Duodenal mucosa (tissue), 2 donors: ENCODE measurements around the gene PDK2.

Source experiments
- H3K27ac ChIP-seq: one replicate; pipeline ENCODE4 v1.7.0; 2013; ENCODE audit warnings: low read depth, low read length
- H3K27me3 ChIP-seq, 2 donors: one replicate each; pipeline ENCODE4 v1.7.0; 2013; ENCODE audit warnings: low read length in 2 of 2, control low read depth in 1 of 2; ENCODE audit not compliant: insufficient read depth in 2 of 2, control insufficient read depth in 1 of 2
- H3K36me3 ChIP-seq, 2 donors: one replicate each; pipeline ENCODE4 v1.7.0; 2013; ENCODE audit warnings: low read length in 2 of 2, control low read depth in 1 of 2; ENCODE audit not compliant: insufficient read depth in 2 of 2, control insufficient read depth in 1 of 2
- H3K4me1 ChIP-seq, 2 donors: one replicate each; pipeline ENCODE4 v1.7.0; 2013; ENCODE audit warnings: low read length in 2 of 2, control low read depth in 1 of 2; ENCODE audit not compliant: insufficient read depth in 2 of 2, control insufficient read depth in 1 of 2
- H3K4me3 ChIP-seq, 2 donors: one replicate each; pipeline ENCODE4 v1.7.0; 2013; ENCODE audit warnings: low read length in 2 of 2, low read depth in 1 of 2
- H3K9ac ChIP-seq, 2 donors: one replicate each; pipeline ENCODE4 v1.7.0; 2013; ENCODE audit warnings: low read length in 2 of 2, low read depth in 1 of 2
- H3K9me3 ChIP-seq, 2 donors: one replicate each; pipeline ENCODE4 v1.7.0; 2013; ENCODE audit warnings: low read length in 2 of 2, control low read depth in 1 of 2; ENCODE audit not compliant: control insufficient read depth in 1 of 2

The PDK2 gene

GRCh38 chr17:50051082-50051576 lies 44.0 kb upstream of the PDK2 start:
- Histone ChIP-seq H3K9me3 (no peaks in the 10 kb centered on the region), H3K4me3 (no peak overlapping the region), H3K36me3 (no peaks in the 10 kb centered on the region), H3K4me1 (peaks cover 15 to 21% of the 10 kb centered on the region in 2 donors), H3K27me3 (no peaks in the 10 kb centered on the region), H3K27ac (no peak overlapping the region), H3K9ac (no peak overlapping the region)

- no peaks in the 10 kb centered on the region for H3K36me3 ChIP-seq
- H3K4me1 ChIP-seq = peaks cover 15 to 21% of the 10 kb centered on the region in 2 donors
- no peak overlapping the region for H3K9ac ChIP-seq
- H3K27ac ChIP-seq = no peak overlapping the region
- H3K27me3 ChIP-seq = no peaks in the 10 kb centered on the region
- no peak overlapping the region for H3K4me3 ChIP-seq
- no peaks in the 10 kb centered on the region for H3K9me3 ChIP-seq
These were observed 43.5 kb upstream of the PDK2 start for GRCh38 chr17:50051606-50052005.

GRCh38 chr17:50052241-50052796 lies 42.8 kb upstream of the PDK2 start:
- Histone ChIP-seq H3K4me1 (peaks cover 17 to 26% of the 10 kb centered on the region in 2 donors), H3K36me3 (no peaks in the 10 kb centered on the region), H3K27ac (no peak overlapping the region), H3K4me3 (no peak overlapping the region), H3K9me3 (no peaks in the 10 kb centered on the region), H3K27me3 (no peaks in the 10 kb centered on the region), H3K9ac (no peak overlapping the region)

GRCh38 chr17:50052822-50053653 lies 42.1 kb upstream of the PDK2 start:
- Histone ChIP-seq H3K27ac (no peak overlapping the region), H3K36me3 (no peaks in the 10 kb centered on the region)

GRCh38 chr17:50053654-50053960 lies 41.5 kb upstream of the PDK2 start:
- Histone ChIP-seq H3K4me3 (no peak overlapping the region), H3K9me3 (no peaks in the 10 kb centered on the region), H3K36me3 (no peaks in the 10 kb centered on the region), H3K27ac (no peak overlapping the region), H3K4me1 (peaks cover 30 to 39% of the 10 kb centered on the region in 2 donors), H3K9ac (no peak overlapping the region), H3K27me3 (no peaks in the 10 kb centered on the region)

More at GRCh38 chr17:50052822-50053653, 42.1 kb upstream of the PDK2 start:
- H3K9ac ChIP-seq = no peak overlapping the region
- H3K4me3 ChIP-seq = no peak overlapping the region
- no peaks in the 10 kb centered on the region for H3K9me3 ChIP-seq
- H3K4me1 ChIP-seq = peaks cover 24 to 33% of the 10 kb centered on the region in 2 donors
- H3K27me3 ChIP-seq = no peaks in the 10 kb centered on the region

GRCh38 chr17:50055055-50055425 lies 40.1 kb upstream of the PDK2 start:
- Histone ChIP-seq H3K4me1 (peaks cover 44 to 53% of the 10 kb centered on the region in 2 donors), H3K27ac (peak overlapping the region; percentile 90), H3K4me3 (peak overlapping the region; percentile 81 to 86), H3K9me3 (no peaks in the 10 kb centered on the region), H3K36me3 (no peaks in the 10 kb centered on the region), H3K27me3 (no peaks in the 10 kb centered on the region), H3K9ac (peak overlapping the region; percentile 75 to 87)

GRCh38 chr17:50055426-50056216 lies 39.5 kb upstream of the PDK2 start, which contains the start of gene ITGA3:
Gene ITGA3, plus strand, starts transcription at chr17:50056110. Its CDS starts 330 bp downstream, at chr17:50056440.
- no peaks in the 10 kb centered on the region for H3K9me3 ChIP-seq
- H3K4me1 ChIP-seq = peaks cover 50 to 57% of the 10 kb centered on the region in 2 donors
- peak within 1 kb of the TSS; percentile 81 to 86 for H3K4me3 ChIP-seq
- H3K36me3 ChIP-seq = no peaks in the 10 kb centered on the region
- no peaks in the 10 kb centered on the region for H3K27me3 ChIP-seq
- peak within 1 kb of the TSS; percentile 90 for H3K27ac ChIP-seq
- peak within 1 kb of the TSS; percentile 75 to 87 for H3K9ac ChIP-seq

GRCh38 chr17:50056217-50056960 lies 38.8 kb upstream of the PDK2 start:
- Histone ChIP-seq H3K9ac (peak overlapping the region; percentile 75 to 87), H3K36me3 (no peaks in the 10 kb centered on the region), H3K4me1 (peaks cover 53 to 56% of the 10 kb centered on the region in 2 donors), H3K9me3 (no peaks in the 10 kb centered on the region), H3K27ac (peak overlapping the region; percentile 90), H3K27me3 (no peaks in the 10 kb centered on the region), H3K4me3 (peak overlapping the region; percentile 81 to 86)

- H3K4me1 ChIP-seq = peaks cover 55 to 57% of the 10 kb centered on the region in 2 donors
- no peaks in the 10 kb centered on the region for H3K36me3 ChIP-seq
- H3K27ac ChIP-seq = peak overlapping the region; percentile 90
- H3K4me3 ChIP-seq = peak overlapping the region; percentile 81 to 86
- H3K9ac ChIP-seq = peak overlapping the region; percentile 75 to 87
- no peaks in the 10 kb centered on the region for H3K9me3 ChIP-seq
- H3K27me3 ChIP-seq = no peaks in the 10 kb centered on the region
These were observed 38.2 kb upstream of the PDK2 start for GRCh38 chr17:50056961-50057330.
